Mesodermal cell (in vitro differentiated cells): ENCODE data around the gene LYSMD1.
A peak's percentile ranks its signal among the peaks of the same experiment; 100 is the strongest.

Source experiments
- H3K27ac ChIP-seq: 2 replicates; pipeline ENCODE4 v1.7.0; 2013; ENCODE audit warnings: mild to moderate bottlenecking, low read depth, low read length, moderate library complexity; ENCODE audit not compliant: severe bottlenecking
- H3K36me3 ChIP-seq: 2 replicates; pipeline ENCODE4 v1.7.1; 2013; ENCODE audit warnings: mild to moderate bottlenecking, low read length, moderate library complexity; ENCODE audit not compliant: control insufficient read depth, insufficient read depth
- H3K4me1 ChIP-seq: one replicate; pipeline ENCODE4 v1.7.1; 2013; ENCODE audit warnings: mild to moderate bottlenecking, low read length; ENCODE audit not compliant: insufficient read depth, control insufficient read depth, poor library complexity, severe bottlenecking
- H3K4me3 ChIP-seq: 2 replicates; pipeline ENCODE4 v1.7.0; 2013; ENCODE audit warnings: low read length, control low read depth, mild to moderate bottlenecking; ENCODE audit not compliant: insufficient read depth, poor library complexity, severe bottlenecking; ENCODE audit errors: extremely low read depth
- H3K9me3 ChIP-seq: 2 replicates; pipeline ENCODE4 v1.7.1; 2013; ENCODE audit warnings: mild to moderate bottlenecking, low read length, moderate library complexity; ENCODE audit not compliant: control insufficient read depth
- WGBS, 2 experiments: methylation state at CpG; one replicate each; pipeline ENCODE4 v1.1.5; 2013; ENCODE audit warnings: missing lambda C conversion rate in 2 of 2; ENCODE audit not compliant: insufficient coverage in 2 of 2; 5-methylcytosine and 5-hydroxymethylcytosine counted together

Gene LYSMD1

GRCh38 chr1:151135433-151136385 lies 30.0 kb downstream of the LYSMD1 start:
- Histone ChIP-seq H3K27ac (no peak overlapping the region), H3K4me1 (peaks cover 10% of the 10 kb centered on the region), H3K9me3 (no peaks in the 10 kb centered on the region), H3K4me3 (no peak overlapping the region), H3K36me3 (peaks cover 28% of the 10 kb centered on the region)
- WGBS, 2 experiments = 92 to 96% methylated on average over 9 to 11 of the region's 12 CpGs

GRCh38 chr1:151134991-151135390 lies 30.7 kb downstream of the LYSMD1 start:
- peaks cover 28% of the 10 kb centered on the region for H3K36me3 ChIP-seq
- no peak overlapping the region for H3K4me3 ChIP-seq
- peaks cover 10% of the 10 kb centered on the region for H3K4me1 ChIP-seq
- no peak overlapping the region for H3K27ac ChIP-seq
- H3K9me3 ChIP-seq = no peaks in the 10 kb centered on the region
- 97 to 98% methylated on average over 7 of the region's 7 CpGs for WGBS, 2 experiments

- no CpG with 5 or more reads among the region's 3 CpGs for WGBS, 2 experiments
- Histone ChIP-seq H3K4me1 (peaks cover 10% of the 10 kb centered on the region), H3K27ac (no peak overlapping the region), H3K9me3 (no peaks in the 10 kb centered on the region), H3K4me3 (no peak overlapping the region), H3K36me3 (peaks cover 28% of the 10 kb centered on the region)
Measured at GRCh38 chr1:151134396-151134795, 31.3 kb downstream of the LYSMD1 start.

GRCh38 chr1:151133018-151133806 lies 32.5 kb downstream of the LYSMD1 start:
- Histone ChIP-seq H3K9me3 (no peaks in the 10 kb centered on the region), H3K4me1 (peaks cover 10% of the 10 kb centered on the region), H3K27ac (no peak overlapping the region), H3K4me3 (no peak overlapping the region), H3K36me3 (peaks cover 25% of the 10 kb centered on the region)
- 77 to 81% methylated on average over 51 to 63 of the region's 65 CpGs for WGBS, 2 experiments

GRCh38 chr1:151132335-151133017 lies 33.2 kb downstream of the LYSMD1 start:
- Histone ChIP-seq H3K36me3 (peaks cover 22% of the 10 kb centered on the region), H3K27ac (no peak overlapping the region), H3K4me1 (peaks cover 10% of the 10 kb centered on the region), H3K9me3 (no peaks in the 10 kb centered on the region), H3K4me3 (no peak overlapping the region)
- WGBS, 2 experiments = 79 to 81% methylated on average over 42 to 69 of the region's 74 CpGs

GRCh38 chr1:151131701-151132334 lies 33.9 kb downstream of the LYSMD1 start:
- 42 to 52% methylated on average over 33 to 34 of the region's 39 CpGs for WGBS, 2 experiments
- no peaks in the 10 kb centered on the region for H3K9me3 ChIP-seq
- no peak overlapping the region for H3K4me3 ChIP-seq
- peaks cover 10% of the 10 kb centered on the region for H3K4me1 ChIP-seq
- H3K27ac ChIP-seq = no peak overlapping the region
- H3K36me3 ChIP-seq = peaks cover 19% of the 10 kb centered on the region

GRCh38 chr1:151130987-151131586 lies 34.6 kb downstream of the LYSMD1 start:
- Histone ChIP-seq H3K9me3 (no peaks in the 10 kb centered on the region), H3K36me3 (peaks cover 14% of the 10 kb centered on the region), H3K4me1 (peaks cover 10% of the 10 kb centered on the region), H3K27ac (no peak overlapping the region), H3K4me3 (no peak overlapping the region)
- 30 to 39% methylated on average over 34 to 43 of the region's 45 CpGs for WGBS, 2 experiments

- Histone ChIP-seq H3K4me3 (no peak overlapping the region), H3K36me3 (peaks cover 4% of the 10 kb centered on the region), H3K27ac (peak overlapping the region; percentile 25), H3K9me3 (no peaks in the 10 kb centered on the region), H3K4me1 (peaks cover 10% of the 10 kb centered on the region)
- 64 to 69% methylated on average over 4 to 5 of the region's 6 CpGs for WGBS, 2 experiments
Measured at GRCh38 chr1:151128800-151129199, 36.9 kb downstream of the LYSMD1 start.

- Histone ChIP-seq H3K27ac (no peak overlapping the region), H3K9me3 (no peaks in the 10 kb centered on the region), H3K36me3 (no peaks in the 10 kb centered on the region), H3K4me3 (no peak overlapping the region), H3K4me1 (no peaks in the 10 kb centered on the region)
- no CpG with 5 or more reads among the region's 5 CpGs for WGBS, 2 experiments
Measured at GRCh38 chr1:151124763-151125403, 40.8 kb downstream of the LYSMD1 start.
